Loucy (cell line): ENCODE measurements around the gene DDX52.

ENCODE experiments used
- H2AFZ ChIP-seq: fragments of 200-600 bp; sonication (generic); 2 replicates; pipeline ENCODE4 v1.6.0; 2016; ENCODE audit warnings: antibody characterized with exemption, mild to moderate bottlenecking, low read length, moderate library complexity
- H3F3A ChIP-seq: fragments of 200-600 bp; 2 replicates; pipeline ENCODE4 v1.6.0; 2016; ENCODE audit warnings: antibody characterized with exemption, low read depth, mild to moderate bottlenecking
- H3K27me3 ChIP-seq: fragments of 200-600 bp; sonication (generic); 2 replicates; pipeline ENCODE4 v1.6.1; 2014; ENCODE audit warnings: low read length, mild to moderate bottlenecking; ENCODE audit not compliant: insufficient read depth, poor library complexity, severe bottlenecking
- H3K36me3 ChIP-seq: fragments of 200-600 bp; sonication (generic); 2 replicates; pipeline ENCODE4 v1.6.1; 2016; ENCODE audit warnings: low read length; ENCODE audit not compliant: insufficient read depth
- H3K4me1 ChIP-seq: fragments of 200-600 bp; sonication (generic); 2 replicates; pipeline ENCODE4 v1.5.1; 2014; ENCODE audit warnings: low read length, mild to moderate bottlenecking; ENCODE audit not compliant: insufficient read depth, poor library complexity, severe bottlenecking
- H3K4me2 ChIP-seq: fragments of 200-600 bp; sonication (generic); 2 replicates; pipeline ENCODE4 v1.6.0; 2014; ENCODE audit warnings: antibody characterized with exemption, low read length, low read depth, mild to moderate bottlenecking; ENCODE audit not compliant: poor library complexity, severe bottlenecking
- H3K4me3 ChIP-seq: fragments of 200-600 bp; sonication (generic); 2 replicates; pipeline ENCODE4 v1.5.1; 2014; ENCODE audit warnings: low read length, mild to moderate bottlenecking, mixed read lengths; ENCODE audit not compliant: poor library complexity, severe bottlenecking
- H3K79me2 ChIP-seq: fragments of 200-600 bp; sonication (generic); 2 replicates; pipeline ENCODE4 v1.6.1; 2014; ENCODE audit warnings: low read length; ENCODE audit not compliant: insufficient read depth
- H3K9ac ChIP-seq: fragments of 200-600 bp; sonication (generic); 2 replicates; pipeline ENCODE4 v1.6.0; 2014; ENCODE audit warnings: mild to moderate bottlenecking, low read depth, low read length, moderate library complexity; ENCODE audit not compliant: poor library complexity, severe bottlenecking
- H3K9me2 ChIP-seq: fragments of 200-600 bp; sonication (generic); replicated peaks from 2 replicates; pipeline ENCODE4 v1.6.1; 2016; ENCODE audit warnings: low read depth, low read length, mixed read lengths
- H3K9me3 ChIP-seq: fragments of 200-600 bp; sonication (generic); 2 replicates; pipeline ENCODE4 v1.6.1; 2014; ENCODE audit warnings: mild to moderate bottlenecking, antibody characterized with exemption, low read length, low read depth; ENCODE audit not compliant: insufficient read depth
- H4K20me1 ChIP-seq: fragments of 200-600 bp; sonication (generic); 2 replicates; pipeline ENCODE4 v1.6.0; 2014; ENCODE audit warnings: antibody characterized with exemption, low read length, mild to moderate bottlenecking; ENCODE audit not compliant: insufficient read depth, poor library complexity, severe bottlenecking
- CTCF ChIP-seq: fragments of 200-600 bp; sonication (generic); conservative IDR thresholded peaks from 2 replicates; pipeline ENCODE4 v1.5.1; 2014; ENCODE audit warnings: mild to moderate bottlenecking, antibody characterized with exemption, low read length
- EZH2phosphoT487 ChIP-seq: fragments of 200-600 bp; IDR thresholded peaks from 2 replicates; pipeline ENCODE4 v1.6.1; 2018; ENCODE audit warnings: antibody characterized with exemption, mild to moderate bottlenecking, moderate library complexity, borderline replicate concordance

Gene DDX52

GRCh38 chr17:37671028-37671823 is 28.0 kb upstream of the DDX52 start:
- no peaks in the 10 kb centered on the region for H3F3A ChIP-seq
- peaks cover 5% of the 10 kb centered on the region for H3K4me1 ChIP-seq
- no peak overlapping the region for H3K4me2 ChIP-seq
- no peak overlapping the region for H2AFZ ChIP-seq
- H3K27me3 ChIP-seq, result no peaks in the 10 kb centered on the region
- no peaks in the 10 kb centered on the region for H3K9me2 ChIP-seq
- H3K79me2 ChIP-seq, result no peaks in the 10 kb centered on the region
- H3K9me3 ChIP-seq, result no peaks in the 10 kb centered on the region
- TF ChIP-seq CTCF, result no peak
- TF ChIP-seq EZH2phosphoT487, result no peak
- no peak overlapping the region for H3K4me3 ChIP-seq
- H4K20me1 ChIP-seq, result no peaks in the 10 kb centered on the region
- no peak overlapping the region for H3K9ac ChIP-seq
- no peaks in the 10 kb centered on the region for H3K36me3 ChIP-seq

- H3K9ac ChIP-seq, result no peak overlapping the region
- no peaks in the 10 kb centered on the region for H4K20me1 ChIP-seq
- TF ChIP-seq EZH2phosphoT487 (no peak), CTCF (no peak)
- no peaks in the 10 kb centered on the region for H3K27me3 ChIP-seq
- no peaks in the 10 kb centered on the region for H3K4me1 ChIP-seq
- H3K4me3 ChIP-seq, result no peak overlapping the region
- H3F3A ChIP-seq, result no peaks in the 10 kb centered on the region
- no peaks in the 10 kb centered on the region for H3K36me3 ChIP-seq
- no peaks in the 10 kb centered on the region for H3K9me3 ChIP-seq
- H3K79me2 ChIP-seq, result no peaks in the 10 kb centered on the region
- no peaks in the 10 kb centered on the region for H3K9me2 ChIP-seq
- no peak overlapping the region for H2AFZ ChIP-seq
- H3K4me2 ChIP-seq, result no peak overlapping the region
Observed at GRCh38 chr17:37667039-37667438, 23.8 kb upstream of the DDX52 start.

GRCh38 chr17:37664214-37664613 is 21.0 kb upstream of the DDX52 start:
- Histone ChIP-seq H3K4me3 (no peak overlapping the region), H3K4me1 (no peaks in the 10 kb centered on the region), H3K4me2 (no peak overlapping the region), H4K20me1 (no peaks in the 10 kb centered on the region), H3K36me3 (no peaks in the 10 kb centered on the region), H3K9me3 (no peaks in the 10 kb centered on the region), H2AFZ (no peak overlapping the region), H3K27me3 (no peaks in the 10 kb centered on the region), H3K79me2 (no peaks in the 10 kb centered on the region), H3K9me2 (no peaks in the 10 kb centered on the region), H3F3A (no peaks in the 10 kb centered on the region), H3K9ac (no peak overlapping the region)
- TF ChIP-seq EZH2phosphoT487 (no peak), CTCF (no peak)
